Pons (tissue), 1 donor: ENCODE measurements around the gene SPAG8.
A peak's percentile ranks its signal among the peaks of the same experiment; 100 is the strongest.

Experiments
- DNase-seq: peaks from one replicate; pipeline ENCODE4 v3.0.0-alpha.2; 2016; ENCODE audit warnings: low spot score

SPAG8 gene

GRCh38 chr9:35836595-35836994 is 24.5 kb upstream of the SPAG8 start:
- no peak for DNase-seq

- no peak for DNase-seq
Observed at GRCh38 chr9:35835766-35836165, 23.7 kb upstream of the SPAG8 start.

GRCh38 chr9:35835216-35835632 is 23.2 kb upstream of the SPAG8 start:
- DNase-seq, result no peak

GRCh38 chr9:35834260-35835215 is 22.5 kb upstream of the SPAG8 start:
- no peak for DNase-seq

GRCh38 chr9:35832814-35833213 is 20.8 kb upstream of the SPAG8 start:
- DNase-seq, result no peak

- no peak for DNase-seq
Observed at GRCh38 chr9:35831040-35831439, 19.0 kb upstream of the SPAG8 start.

- no peak for DNase-seq
Observed at GRCh38 chr9:35829764-35830096, 17.7 kb upstream of the SPAG8 start.

- peak; percentile 90 for DNase-seq
Observed at GRCh38 chr9:35829084-35829763, 17.2 kb upstream of the SPAG8 start, which contains the start of gene TMEM8B. Gene TMEM8B (plus strand): TSS chr9:35829228. CDS start chr9:35829448, 220 bp downstream.

GRCh38 chr9:35828716-35829083 is 16.6 kb upstream of the SPAG8 start, which contains the start of gene FAM221B:
Gene FAM221B (minus strand): TSS chr9:35828732. CDS start chr9:35826161, 2,571 bp downstream.
- no peak for DNase-seq

- DNase-seq, result no peak
Observed at GRCh38 chr9:35827486-35827885, 15.4 kb upstream of the SPAG8 start.

- DNase-seq, result peak; percentile 62
Observed at GRCh38 chr9:35826071-35826701, 14.1 kb upstream of the SPAG8 start.

- no peak for DNase-seq
Observed at GRCh38 chr9:35822926-35823325, 10.9 kb upstream of the SPAG8 start.

- DNase-seq, result no peak
Observed at GRCh38 chr9:35820076-35820475, 8.0 kb upstream of the SPAG8 start.

GRCh38 chr9:35818341-35818740 is 6.3 kb upstream of the SPAG8 start:
- no peak for DNase-seq

GRCh38 chr9:35816708-35817107 is 4.6 kb upstream of the SPAG8 start:
- DNase-seq, result no peak

- peak; percentile 100 for DNase-seq
Observed at GRCh38 chr9:35814841-35815543, 2.9 kb upstream of the SPAG8 start, which contains the start of gene HINT2. Gene HINT2 (minus strand): TSS chr9:35815042. CDS start chr9:35814979, 63 bp downstream.

GRCh38 chr9:35814106-35814840 is 2.2 kb upstream of the SPAG8 start:
- peak; percentile 65 for DNase-seq

- DNase-seq, result no peak
Observed at GRCh38 chr9:35813434-35814105, 1.5 kb upstream of the SPAG8 start.

- DNase-seq, result peak; percentile 42
Observed at GRCh38 chr9:35811381-35812024, 559 bp downstream of the SPAG8 start.

GRCh38 chr9:35810122-35810521 is 1.9 kb downstream of the SPAG8 start:
- no peak for DNase-seq
